ENCODE results near the gene ARHGEF39.
A peak's percentile ranks its signal among the peaks of the same experiment; 100 is the strongest.

The ARHGEF39 gene, protein sequence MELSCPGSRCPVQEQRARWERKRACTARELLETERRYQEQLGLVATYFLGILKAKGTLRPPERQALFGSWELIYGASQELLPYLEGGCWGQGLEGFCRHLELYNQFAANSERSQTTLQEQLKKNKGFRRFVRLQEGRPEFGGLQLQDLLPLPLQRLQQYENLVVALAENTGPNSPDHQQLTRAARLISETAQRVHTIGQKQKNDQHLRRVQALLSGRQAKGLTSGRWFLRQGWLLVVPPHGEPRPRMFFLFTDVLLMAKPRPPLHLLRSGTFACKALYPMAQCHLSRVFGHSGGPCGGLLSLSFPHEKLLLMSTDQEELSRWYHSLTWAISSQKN

DNA sequence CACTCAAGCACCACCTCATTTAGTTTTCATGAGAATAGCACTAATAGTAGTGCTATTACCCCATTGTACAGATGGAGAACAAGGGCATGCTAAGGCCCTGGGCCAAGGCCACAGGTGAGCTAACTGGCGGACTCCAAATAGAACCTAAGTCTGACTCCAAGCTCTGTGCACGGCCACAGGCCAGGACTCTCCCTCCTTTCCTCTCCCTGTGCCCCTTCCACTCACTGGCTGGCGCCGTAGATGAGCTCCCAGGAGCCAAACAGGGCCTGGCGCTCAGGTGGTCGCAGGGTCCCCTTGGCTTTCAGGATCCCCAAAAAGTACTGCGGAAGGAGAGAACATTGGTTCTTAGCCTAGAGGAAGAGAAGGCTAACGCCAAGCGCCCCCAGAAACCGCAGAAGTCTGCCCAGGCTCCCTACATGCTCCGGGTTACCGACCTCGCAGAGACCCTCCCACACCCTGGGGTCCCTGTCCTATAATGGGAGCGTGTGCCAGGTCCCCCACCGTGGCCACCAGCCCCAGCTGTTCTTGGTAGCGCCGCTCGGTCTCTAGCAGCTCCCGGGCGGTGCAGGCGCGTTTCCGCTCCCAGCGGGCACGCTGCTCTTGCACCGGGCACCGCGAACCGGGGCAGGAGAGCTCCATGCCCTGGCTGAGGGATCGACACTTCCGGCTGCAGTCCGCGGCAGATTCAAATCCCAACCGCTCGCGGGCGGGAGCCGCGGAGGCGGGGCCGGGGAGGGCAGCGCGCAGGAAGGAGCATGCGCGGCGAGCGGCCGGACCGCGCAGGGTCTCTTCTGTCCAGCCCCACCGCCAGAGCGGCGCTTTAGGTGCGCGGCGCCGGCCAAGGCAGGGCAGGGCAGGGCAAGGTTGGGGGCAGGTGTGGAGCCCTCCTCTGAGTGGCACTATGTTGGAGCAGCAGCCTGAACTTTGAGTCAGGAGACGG, at the start of gene ARHGEF39:
ARHGEF39 (minus strand) TSS at position 665 of the 940 bp plus-strand sequence; CDS start at position 639, 26 bp downstream.
- Histone ChIP-seq H3K27ac (ENCODE audit: low read depth, low read length) (peak within 1 kb of the TSS; percentile 77), H3K4me1 (ENCODE audit: control insufficient read depth, insufficient read depth, low read length) (peaks cover 10% of the 10 kb centered on the region), H3K36me3 (ENCODE audit: control insufficient read depth, insufficient read depth, low read length) (peaks cover 37% of the 10 kb centered on the region), H3K9ac (ENCODE audit: low read depth, low read length) (peak within 1 kb of the TSS; percentile 72), H3K27me3 (ENCODE audit: control insufficient read depth, insufficient read depth, low read length) (no peaks in the 10 kb centered on the region), H3K9me3 (ENCODE audit: control insufficient read depth, insufficient read depth, low read length) (no peaks in the 10 kb centered on the region), H3K4me3 (ENCODE audit: low read depth, low read length) (peak within 1 kb of the TSS; percentile 87)

DNA sequence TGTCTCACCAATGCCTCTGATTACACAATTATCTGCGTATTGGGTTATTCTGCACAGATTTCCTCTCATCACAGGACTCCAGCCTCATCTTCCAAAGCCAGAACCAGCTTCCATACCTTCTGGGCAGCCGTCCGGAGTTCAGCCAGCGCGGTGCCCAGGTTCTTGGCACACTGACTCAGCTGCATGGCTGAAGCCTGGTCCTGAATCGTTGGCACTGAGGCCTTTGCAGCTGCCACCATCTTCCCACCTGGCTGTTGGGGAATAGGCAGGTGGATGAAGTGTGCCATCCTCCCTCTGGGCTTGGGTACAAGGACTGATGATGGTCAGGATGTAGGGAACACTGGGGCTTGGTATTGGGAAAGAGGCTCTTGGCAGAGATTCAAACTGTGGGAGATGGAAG, 49.1 kb upstream of the ARHGEF39 start:
- Histone ChIP-seq H3K9me3 (ENCODE audit: control insufficient read depth, insufficient read depth, low read length) (no peaks in the 10 kb centered on the region), H3K9ac (ENCODE audit: low read depth, low read length) (no peak overlapping the region), H3K4me1 (ENCODE audit: control insufficient read depth, insufficient read depth, low read length) (no peaks in the 10 kb centered on the region), H3K27me3 (ENCODE audit: control insufficient read depth, insufficient read depth, low read length) (no peaks in the 10 kb centered on the region), H3K27ac (ENCODE audit: low read depth, low read length) (no peak overlapping the region), H3K4me3 (ENCODE audit: low read depth, low read length) (no peak overlapping the region), H3K36me3 (ENCODE audit: control insufficient read depth, insufficient read depth, low read length) (peaks cover 93% of the 10 kb centered on the region)

DNA sequence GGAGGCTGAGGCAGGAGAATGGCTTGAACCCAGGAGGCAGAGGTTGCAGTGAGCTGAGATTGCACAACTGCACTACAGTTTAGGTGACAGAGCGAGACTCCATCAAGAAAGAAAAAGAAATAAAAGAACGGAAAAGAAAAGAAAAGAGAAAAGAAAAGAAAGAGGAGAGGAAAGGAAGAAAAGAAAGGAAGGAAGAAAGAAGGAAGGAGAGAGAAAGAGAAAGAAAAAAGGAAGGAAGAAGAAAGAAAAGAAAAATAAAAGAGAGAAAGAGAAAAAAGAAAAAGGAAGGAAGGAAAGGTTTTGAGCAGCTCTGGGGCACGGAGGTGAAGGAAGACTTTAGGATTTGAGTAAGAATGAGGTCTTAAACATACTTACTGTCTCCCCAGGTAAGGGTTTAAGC, 48.6 kb upstream of the ARHGEF39 start:
- no peaks in the 10 kb centered on the region for H3K4me1 ChIP-seq (ENCODE audit: control insufficient read depth, insufficient read depth, low read length)
- H3K27ac ChIP-seq (ENCODE audit: low read depth, low read length): no peak overlapping the region
- no peaks in the 10 kb centered on the region for H3K27me3 ChIP-seq (ENCODE audit: control insufficient read depth, insufficient read depth, low read length)
- no peaks in the 10 kb centered on the region for H3K9me3 ChIP-seq (ENCODE audit: control insufficient read depth, insufficient read depth, low read length)
- H3K36me3 ChIP-seq (ENCODE audit: control insufficient read depth, insufficient read depth, low read length): peaks cover 93% of the 10 kb centered on the region
- no peak overlapping the region for H3K9ac ChIP-seq (ENCODE audit: low read depth, low read length)
- H3K4me3 ChIP-seq (ENCODE audit: low read depth, low read length): no peak overlapping the region

DNA sequence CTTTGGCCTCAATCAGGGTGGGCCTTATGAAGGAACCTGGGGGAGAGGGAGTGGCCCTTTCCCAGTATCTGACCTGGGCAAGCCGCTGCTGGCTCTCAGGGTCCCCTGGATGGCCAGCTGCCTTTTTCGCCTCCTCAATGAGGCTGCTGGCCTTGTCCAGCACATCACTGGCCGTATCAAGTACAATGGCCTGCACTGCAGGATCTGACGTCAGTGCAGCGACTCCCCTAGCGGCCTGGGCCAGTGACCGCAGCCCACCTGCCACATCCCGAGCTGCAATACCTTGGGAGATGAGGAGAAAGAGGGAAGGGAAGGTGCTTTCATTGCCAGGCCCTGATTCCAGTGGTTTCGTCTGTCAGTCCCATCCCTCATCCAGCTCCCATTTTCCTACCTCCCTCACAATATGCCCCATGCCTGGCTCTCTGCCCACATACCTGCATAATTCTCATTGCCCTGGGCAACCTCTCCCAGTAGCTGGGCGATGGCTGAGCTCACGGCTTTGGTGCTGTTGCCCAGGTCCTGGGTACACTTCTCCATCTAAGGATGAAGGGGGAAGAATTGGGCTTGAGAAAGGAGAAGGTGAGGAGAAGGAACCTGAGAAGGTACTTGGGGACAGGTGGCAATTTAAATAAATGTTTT, 47.9 kb upstream of the ARHGEF39 start:
- H3K9me3 ChIP-seq (ENCODE audit: control insufficient read depth, insufficient read depth, low read length): no peaks in the 10 kb centered on the region
- H3K4me1 ChIP-seq (ENCODE audit: control insufficient read depth, insufficient read depth, low read length): no peaks in the 10 kb centered on the region
- no peak overlapping the region for H3K27ac ChIP-seq (ENCODE audit: low read depth, low read length)
- H3K9ac ChIP-seq (ENCODE audit: low read depth, low read length): no peak overlapping the region
- H3K4me3 ChIP-seq (ENCODE audit: low read depth, low read length): no peak overlapping the region
- peaks cover 93% of the 10 kb centered on the region for H3K36me3 ChIP-seq (ENCODE audit: control insufficient read depth, insufficient read depth, low read length)
- no peaks in the 10 kb centered on the region for H3K27me3 ChIP-seq (ENCODE audit: control insufficient read depth, insufficient read depth, low read length)

DNA sequence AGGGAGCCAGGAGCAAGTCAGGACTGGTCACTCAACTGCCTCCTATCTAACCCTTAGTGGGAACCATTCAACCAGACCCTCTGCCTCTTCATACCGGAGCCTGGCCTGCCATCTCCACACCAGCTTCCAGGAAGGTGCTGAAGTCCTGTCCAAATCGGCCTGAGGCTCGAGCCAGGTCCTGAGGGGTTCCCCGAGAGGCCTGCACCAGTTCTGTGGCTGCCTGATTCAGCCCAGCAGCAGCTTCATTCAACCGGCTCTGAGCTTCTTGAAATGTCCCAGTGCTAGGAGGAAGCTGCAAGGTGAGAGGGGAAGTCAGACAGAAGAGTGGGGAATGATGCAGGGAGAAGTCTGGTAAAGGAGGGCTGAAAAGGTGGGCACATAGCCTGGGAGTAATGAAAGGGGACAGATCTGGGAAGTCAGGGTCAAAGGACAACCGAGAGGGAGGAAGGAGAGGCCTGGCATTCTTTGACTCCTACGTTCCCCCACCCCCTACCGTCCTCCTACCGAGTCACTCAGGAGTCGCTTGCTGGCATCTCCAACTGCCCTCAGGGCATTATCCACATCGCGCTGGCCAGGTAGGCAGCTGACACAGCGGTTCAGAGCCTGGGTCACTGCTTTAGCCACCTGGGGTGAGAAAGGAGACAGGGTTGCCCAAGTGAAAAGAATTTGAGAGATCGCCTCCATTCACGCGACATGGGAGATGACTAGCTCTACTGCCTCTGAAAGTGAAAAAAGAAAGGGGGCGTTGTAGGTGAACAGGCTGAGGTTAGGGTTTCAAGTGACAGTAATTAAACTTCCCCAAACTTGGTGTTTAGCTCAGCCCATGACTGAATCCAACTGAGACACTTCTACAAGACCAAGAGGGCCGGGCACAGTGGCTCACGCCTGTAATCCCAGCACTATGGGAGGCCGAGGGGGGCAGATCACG, 46.8 kb upstream of the ARHGEF39 start:
- Histone ChIP-seq H3K27ac (ENCODE audit: low read depth, low read length) (no peak overlapping the region), H3K9ac (ENCODE audit: low read depth, low read length) (no peak overlapping the region), H3K9me3 (ENCODE audit: control insufficient read depth, insufficient read depth, low read length) (no peaks in the 10 kb centered on the region), H3K36me3 (ENCODE audit: control insufficient read depth, insufficient read depth, low read length) (peaks cover 93% of the 10 kb centered on the region), H3K4me3 (ENCODE audit: low read depth, low read length) (no peak overlapping the region), H3K27me3 (ENCODE audit: control insufficient read depth, insufficient read depth, low read length) (no peaks in the 10 kb centered on the region), H3K4me1 (ENCODE audit: control insufficient read depth, insufficient read depth, low read length) (no peaks in the 10 kb centered on the region)

DNA sequence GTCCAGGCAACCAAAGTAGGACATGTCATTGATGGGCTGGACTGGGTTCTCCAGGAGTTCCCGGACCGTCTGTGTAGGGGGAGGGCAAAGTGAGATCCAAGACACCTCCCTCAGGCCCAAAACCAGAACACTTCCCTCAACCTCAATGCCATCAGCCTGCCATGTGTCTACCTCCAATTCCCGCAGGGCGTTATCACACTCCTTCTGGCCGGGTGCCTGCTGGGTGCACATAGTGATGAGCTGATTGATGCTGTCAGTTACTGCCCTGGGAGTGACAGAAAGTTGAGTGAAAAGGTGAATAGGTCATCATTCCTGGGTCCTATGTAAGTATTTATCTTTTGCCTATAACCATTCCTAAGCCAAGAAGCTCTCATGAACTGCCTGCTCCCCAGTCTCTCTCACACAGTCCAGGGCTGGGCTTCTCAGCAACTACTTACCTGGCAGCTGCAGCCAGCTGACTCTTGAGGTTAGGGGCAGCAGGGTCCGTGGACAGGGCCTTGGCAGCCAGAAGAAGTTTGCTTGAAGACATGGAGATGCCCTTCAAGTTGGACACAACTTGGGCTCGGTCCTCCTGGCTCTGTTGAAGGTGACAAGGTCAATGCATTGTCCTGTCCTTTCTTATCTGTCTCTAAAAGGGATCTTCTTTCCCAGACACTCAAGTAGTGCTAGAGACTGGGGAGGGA, 46.0 kb upstream of the ARHGEF39 start:
- Histone ChIP-seq H3K4me1 (ENCODE audit: control insufficient read depth, insufficient read depth, low read length) (no peaks in the 10 kb centered on the region), H3K36me3 (ENCODE audit: control insufficient read depth, insufficient read depth, low read length) (peaks cover 93% of the 10 kb centered on the region), H3K9me3 (ENCODE audit: control insufficient read depth, insufficient read depth, low read length) (no peaks in the 10 kb centered on the region)

DNA sequence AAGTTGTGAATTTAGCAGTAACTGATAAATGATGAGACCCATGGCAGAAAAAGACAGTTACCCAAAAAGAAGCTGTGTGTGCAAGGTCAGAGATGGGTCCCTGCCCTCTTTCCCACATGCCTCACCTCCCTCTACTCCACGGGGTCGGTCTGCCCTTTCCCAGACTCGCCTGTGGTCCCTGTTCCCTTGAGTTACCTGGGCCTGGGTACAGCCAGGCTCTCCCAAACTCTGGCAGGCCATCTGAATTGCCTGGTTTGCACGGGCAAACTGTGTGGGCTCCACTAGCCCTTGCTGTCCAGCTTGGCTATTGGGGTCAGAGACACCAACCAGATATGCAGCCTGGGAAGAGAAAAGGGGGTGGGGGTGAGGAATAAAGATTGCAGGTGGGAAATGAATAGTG, 43.2 kb upstream of the ARHGEF39 start:
- no peaks in the 10 kb centered on the region for H3K27me3 ChIP-seq (ENCODE audit: control insufficient read depth, insufficient read depth, low read length)
- no peak overlapping the region for H3K4me3 ChIP-seq (ENCODE audit: low read depth, low read length)
- no peaks in the 10 kb centered on the region for H3K9me3 ChIP-seq (ENCODE audit: control insufficient read depth, insufficient read depth, low read length)
- H3K36me3 ChIP-seq (ENCODE audit: control insufficient read depth, insufficient read depth, low read length): peaks cover 95% of the 10 kb centered on the region
- H3K4me1 ChIP-seq (ENCODE audit: control insufficient read depth, insufficient read depth, low read length): no peaks in the 10 kb centered on the region
- no peak overlapping the region for H3K9ac ChIP-seq (ENCODE audit: low read depth, low read length)
- no peak overlapping the region for H3K27ac ChIP-seq (ENCODE audit: low read depth, low read length)

More for the DNA sequence above, 46.0 kb upstream of the ARHGEF39 start:
- H3K27me3 ChIP-seq (ENCODE audit: control insufficient read depth, insufficient read depth, low read length): no peaks in the 10 kb centered on the region
- no peak overlapping the region for H3K9ac ChIP-seq (ENCODE audit: low read depth, low read length)
- no peak overlapping the region for H3K27ac ChIP-seq (ENCODE audit: low read depth, low read length)
- no peak overlapping the region for H3K4me3 ChIP-seq (ENCODE audit: low read depth, low read length)

DNA sequence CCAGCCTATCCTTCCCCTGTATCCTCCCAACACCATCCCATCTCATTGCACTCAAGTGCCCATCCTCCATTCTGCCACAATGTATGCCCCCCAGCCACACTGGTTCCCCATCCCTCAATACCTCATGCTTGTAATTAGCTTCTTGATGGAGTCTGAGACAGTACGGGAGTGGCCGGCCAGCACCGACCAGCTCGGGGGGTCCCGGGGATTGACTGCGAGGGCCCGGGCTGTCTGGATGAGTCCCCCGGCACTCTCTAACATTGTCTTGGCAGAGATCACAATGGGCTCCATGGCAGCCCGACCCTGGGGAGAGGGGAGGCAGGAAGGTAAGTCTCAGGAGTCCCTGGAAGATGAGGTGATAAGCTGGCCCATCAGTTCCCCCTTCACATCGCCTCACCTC, 42.0 kb upstream of the ARHGEF39 start:
- Histone ChIP-seq H3K27me3 (ENCODE audit: control insufficient read depth, insufficient read depth, low read length) (no peaks in the 10 kb centered on the region), H3K4me3 (ENCODE audit: low read depth, low read length) (no peak overlapping the region), H3K36me3 (ENCODE audit: control insufficient read depth, insufficient read depth, low read length) (peaks cover 94% of the 10 kb centered on the region), H3K9ac (ENCODE audit: low read depth, low read length) (no peak overlapping the region), H3K4me1 (ENCODE audit: control insufficient read depth, insufficient read depth, low read length) (no peaks in the 10 kb centered on the region), H3K27ac (ENCODE audit: low read depth, low read length) (no peak overlapping the region), H3K9me3 (ENCODE audit: control insufficient read depth, insufficient read depth, low read length) (no peaks in the 10 kb centered on the region)

DNA sequence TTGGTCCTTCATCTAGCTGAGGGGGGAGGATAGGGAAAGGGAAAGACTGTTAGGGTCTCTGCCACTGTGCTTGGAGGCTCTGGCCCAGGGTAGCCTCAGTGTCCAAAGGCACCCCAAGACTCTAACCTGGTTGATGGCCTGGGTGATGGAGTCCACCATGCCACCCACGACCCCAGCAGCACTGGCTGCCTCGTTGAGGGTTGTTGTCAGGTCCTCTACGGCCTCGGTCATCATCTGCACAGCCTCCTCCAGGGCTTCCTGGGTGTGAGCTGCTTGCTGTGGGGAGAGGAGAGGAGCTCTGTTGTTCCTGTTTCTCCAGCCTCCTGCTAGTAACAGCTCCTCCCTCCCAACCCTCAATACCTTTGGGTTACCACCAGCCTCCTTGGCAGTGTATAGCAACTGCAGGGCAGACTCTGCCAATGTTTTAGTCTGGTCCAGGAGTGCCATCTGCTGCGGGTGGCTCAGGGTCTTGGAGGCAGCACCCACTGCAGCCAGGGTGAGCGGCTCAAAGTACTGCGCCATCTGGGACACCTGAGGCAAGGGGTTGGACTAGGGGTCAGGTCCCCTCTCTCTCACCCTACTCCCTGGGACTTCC, 40.9 kb upstream of the ARHGEF39 start:
- H3K9ac ChIP-seq (ENCODE audit: low read depth, low read length): no peak overlapping the region
- no peak overlapping the region for H3K4me3 ChIP-seq (ENCODE audit: low read depth, low read length)
- peaks cover 94% of the 10 kb centered on the region for H3K36me3 ChIP-seq (ENCODE audit: control insufficient read depth, insufficient read depth, low read length)
- no peak overlapping the region for H3K27ac ChIP-seq (ENCODE audit: low read depth, low read length)
- no peaks in the 10 kb centered on the region for H3K9me3 ChIP-seq (ENCODE audit: control insufficient read depth, insufficient read depth, low read length)
- no peaks in the 10 kb centered on the region for H3K27me3 ChIP-seq (ENCODE audit: control insufficient read depth, insufficient read depth, low read length)
- H3K4me1 ChIP-seq (ENCODE audit: control insufficient read depth, insufficient read depth, low read length): no peaks in the 10 kb centered on the region
